Liver (tissue), 3 donors: ENCODE data around the gene APOOL.
"Not testable (repeated sequence)": the region's sequence is repeated elsewhere in the genome, so short reads cannot be mapped to it uniquely, and the experiment has no call there.

Experiments
- CTCF ChIP-seq: fragments of 150-350 bp; IDR thresholded peaks from 2 replicates; pipeline ENCODE4 v1.5.1; 2017; ENCODE audit warnings: improper control_type of control experiment, low read depth, low read length; ENCODE audit not compliant: missing input control
- MAX ChIP-seq: IDR thresholded peaks from 2 replicates; pipeline ENCODE4 v1.6.1; 2016; ENCODE audit warnings: antibody characterized with exemption
- TAF1 ChIP-seq: conservative IDR thresholded peaks from 2 replicates; pipeline ENCODE4 v1.6.1; 2016; ENCODE audit warnings: antibody characterized with exemption, mild to moderate bottlenecking
- donor health status: healthy.
- donor health status: healthy.

- not testable (repeated sequence) for TF ChIP-seq MAX, TAF1, CTCF
Measured at GRCh38 chrX:84991739-84992138, 11.9 kb upstream of the APOOL start.
